Measurements from ENCODE around the gene PWWP3B.

The PWWP3B gene

DNA sequence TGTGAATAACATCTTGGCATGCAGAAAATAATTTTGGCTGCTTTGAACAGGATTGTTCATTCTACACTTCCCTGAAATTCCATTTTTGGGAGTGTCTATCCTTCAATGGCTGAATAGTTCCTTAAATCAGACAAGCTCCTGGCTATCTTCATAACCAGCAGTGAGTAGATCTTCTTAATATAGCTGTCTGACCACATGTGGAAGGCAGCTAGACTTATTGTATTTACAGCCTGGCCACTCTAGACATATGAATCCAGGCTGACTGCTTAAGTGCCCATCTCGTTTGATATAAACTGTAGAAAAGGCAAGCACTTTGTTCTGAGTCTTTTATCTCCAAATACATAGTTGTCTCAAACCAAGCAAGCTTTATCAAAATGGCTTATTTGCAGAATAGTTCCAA is 40.0 kb downstream of the PWWP3B start:
- TF ChIP-seq, protein P1, sequence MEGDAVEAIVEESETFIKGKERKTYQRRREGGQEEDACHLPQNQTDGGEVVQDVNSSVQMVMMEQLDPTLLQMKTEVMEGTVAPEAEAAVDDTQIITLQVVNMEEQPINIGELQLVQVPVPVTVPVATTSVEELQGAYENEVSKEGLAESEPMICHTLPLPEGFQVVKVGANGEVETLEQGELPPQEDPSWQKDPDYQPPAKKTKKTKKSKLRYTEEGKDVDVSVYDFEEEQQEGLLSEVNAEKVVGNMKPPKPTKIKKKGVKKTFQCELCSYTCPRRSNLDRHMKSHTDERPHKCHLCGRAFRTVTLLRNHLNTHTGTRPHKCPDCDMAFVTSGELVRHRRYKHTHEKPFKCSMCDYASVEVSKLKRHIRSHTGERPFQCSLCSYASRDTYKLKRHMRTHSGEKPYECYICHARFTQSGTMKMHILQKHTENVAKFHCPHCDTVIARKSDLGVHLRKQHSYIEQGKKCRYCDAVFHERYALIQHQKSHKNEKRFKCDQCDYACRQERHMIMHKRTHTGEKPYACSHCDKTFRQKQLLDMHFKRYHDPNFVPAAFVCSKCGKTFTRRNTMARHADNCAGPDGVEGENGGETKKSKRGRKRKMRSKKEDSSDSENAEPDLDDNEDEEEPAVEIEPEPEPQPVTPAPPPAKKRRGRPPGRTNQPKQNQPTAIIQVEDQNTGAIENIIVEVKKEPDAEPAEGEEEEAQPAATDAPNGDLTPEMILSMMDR (conservative IDR thresholded peaks at IDR 0.05; ENCODE audit: control insufficient read depth, insufficient read depth, low read depth, low read length): no peak
- no peak overlapping the region for H3K4me3 ChIP-seq (ENCODE audit: control insufficient read depth, low read depth, low read length)
- no peak for DNase-seq (ENCODE audit: low read depth)
